Dermis blood vessel endothelial cell (primary cell): ENCODE measurements around the gene CRISPLD2. TPM values are rescaled to one million over a fixed set of nuclear protein-coding genes. Genes with fewer than 3 reads are reported as not detected.
A peak's percentile ranks its signal among the peaks of the same experiment; 100 is the strongest.
"Not testable (repeated sequence)": the region's sequence is repeated elsewhere in the genome, so short reads cannot be mapped to it uniquely, and the experiment has no call there.

Source experiments
- DNase-seq: peaks from one replicate; pipeline ENCODE4 v3.0.0; 2010
- total RNA-seq: library from RNA; depleted of rRNA; stranded (reverse); fragments of >200 nt; gene quantifications from 2 replicates; pipeline ENCODE4 v1.2.3, GENCODE V29; 2014

Gene CRISPLD2
- total RNA-seq, 1 donor from 2014 or later, result 1.0 TPM

DNA sequence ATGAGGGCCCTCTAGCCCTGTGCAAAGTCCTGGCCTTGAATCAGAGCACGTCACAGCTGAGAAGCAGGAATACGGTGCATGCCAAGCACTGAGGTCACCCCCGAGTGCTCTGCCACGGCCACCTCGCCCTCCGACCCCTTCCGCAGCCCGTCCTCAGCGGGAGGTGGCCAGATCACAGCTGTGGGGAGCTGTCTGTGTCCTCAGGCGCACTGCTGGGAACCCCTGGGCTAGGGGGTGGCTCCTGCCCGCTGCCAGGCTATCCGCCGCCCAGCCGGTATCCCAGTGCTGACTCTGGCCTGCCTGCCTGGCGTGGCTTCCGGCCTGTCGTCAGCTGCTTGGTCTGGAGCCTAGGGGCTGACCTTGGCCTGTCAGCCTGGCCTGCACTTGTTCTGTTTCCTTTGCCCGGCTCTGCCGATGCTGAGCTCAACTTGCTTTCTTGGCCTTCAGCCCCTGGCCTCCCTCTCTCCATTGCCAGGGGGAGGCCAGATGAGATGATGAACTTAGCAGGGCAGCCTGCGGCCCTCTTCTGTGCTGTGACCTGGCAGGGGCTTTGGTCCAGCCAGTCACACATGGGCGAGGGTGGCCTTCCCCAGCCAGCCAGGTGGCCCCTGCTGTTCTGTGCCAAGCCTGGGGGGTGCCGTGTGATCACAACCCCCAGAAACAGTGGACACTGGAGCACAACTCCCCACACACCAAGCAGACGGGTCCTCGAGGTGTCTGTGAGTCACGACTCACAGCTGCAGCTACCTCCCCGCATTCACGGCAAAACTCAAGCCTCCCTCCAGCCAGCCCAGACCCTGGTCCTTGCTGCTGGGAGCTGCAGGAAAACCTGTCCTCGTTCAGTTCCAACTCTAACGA is 114.2 kb downstream of the CRISPLD2 start:
- DNase-seq, result peak; percentile 16

GRCh38 chr16:84937196-84938005 is 117.6 kb downstream of the CRISPLD2 start:
- no peak for DNase-seq

DNA sequence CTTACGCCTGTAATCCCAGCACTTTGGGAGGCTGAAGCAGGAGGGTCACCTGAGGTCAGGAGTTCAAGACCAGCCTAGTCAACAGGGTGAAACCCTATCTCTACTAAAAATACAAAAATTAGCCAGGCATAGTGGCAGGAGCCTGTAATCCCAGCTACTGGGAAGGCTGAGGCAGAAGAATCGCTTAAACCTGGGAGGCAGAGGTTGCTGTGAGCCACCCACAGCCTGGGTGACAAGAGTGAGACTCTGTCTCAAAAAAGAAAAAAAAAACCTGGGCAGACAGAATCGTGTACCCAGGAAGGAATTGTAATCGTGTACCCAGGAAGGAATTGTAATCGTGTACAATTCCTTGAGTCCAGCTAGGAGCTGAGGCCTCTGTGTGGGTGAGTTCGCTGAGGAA is 118.8 kb downstream of the CRISPLD2 start:
- not testable (repeated sequence) for DNase-seq

- no peak for DNase-seq
These were observed 121.1 kb downstream of the CRISPLD2 start for GRCh38 chr16:84940670-84941551.

- no peak for DNase-seq
These were observed 122.1 kb downstream of the CRISPLD2 start for GRCh38 chr16:84941921-84942320.

GRCh38 chr16:84942786-84943185 is 123.0 kb downstream of the CRISPLD2 start:
- no peak for DNase-seq

DNA sequence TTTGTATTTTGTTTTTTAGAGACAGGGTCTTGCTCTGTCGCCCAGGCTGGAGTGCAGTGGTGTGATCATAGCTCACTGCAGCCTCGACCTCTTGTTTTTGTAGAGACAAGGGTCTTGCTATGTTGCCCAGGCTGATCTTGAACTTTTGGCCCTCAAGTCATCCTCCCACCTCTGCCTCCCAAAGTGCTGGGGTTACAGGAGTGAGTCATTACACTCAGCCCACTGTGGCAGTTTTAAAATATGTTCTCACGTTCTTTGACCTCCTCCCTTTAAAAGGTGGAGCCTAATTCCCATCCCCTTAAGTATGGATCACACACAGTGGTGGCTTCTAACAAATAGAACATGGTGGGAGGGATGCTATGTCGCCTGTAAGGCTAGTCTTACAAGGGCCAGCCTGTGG is 123.8 kb downstream of the CRISPLD2 start:
- DNase-seq, result no peak

GRCh38 chr16:84947022-84947421 is 127.2 kb downstream of the CRISPLD2 start:
- peak; percentile 19 for DNase-seq

DNA sequence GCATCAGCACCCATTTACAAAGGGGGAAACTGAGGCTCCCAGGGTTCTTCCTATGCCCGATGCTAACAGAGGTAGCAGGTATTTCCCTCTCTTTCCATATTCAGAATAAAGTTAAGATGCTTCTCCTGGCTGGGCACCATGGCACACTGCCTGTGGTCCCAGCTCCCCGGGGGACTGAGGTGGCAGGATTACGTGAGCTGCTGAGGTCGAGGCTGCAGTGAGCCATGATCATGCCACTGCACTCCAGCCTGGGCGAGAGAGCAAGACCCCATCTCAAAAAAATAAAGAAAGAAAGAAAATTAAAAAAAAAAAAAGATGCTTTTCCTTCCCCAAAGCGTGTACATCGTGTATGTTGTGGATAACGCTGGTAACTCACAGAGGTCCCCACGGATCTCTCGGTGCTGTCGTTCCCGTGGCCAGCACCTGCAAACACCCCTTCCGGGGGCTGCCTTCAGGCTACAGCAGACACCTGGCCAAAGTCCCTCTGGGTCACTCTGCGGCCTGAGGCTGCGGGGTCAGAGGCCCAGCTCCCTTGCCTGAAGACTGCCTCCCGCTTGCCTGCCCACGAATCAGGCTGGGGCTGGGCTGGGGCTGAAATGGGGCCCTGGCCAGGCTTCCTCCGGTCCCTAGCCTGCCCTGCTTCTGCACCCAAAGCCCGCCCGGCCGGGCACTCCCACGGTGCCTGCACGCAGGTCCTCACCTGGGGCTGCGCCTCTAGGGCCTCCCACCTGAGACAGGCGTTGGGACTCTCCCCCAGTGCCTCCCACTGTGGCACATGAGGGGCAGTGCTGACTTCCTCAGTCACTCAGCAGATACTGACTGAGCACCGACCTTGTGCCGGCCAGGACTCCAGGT is 128.4 kb downstream of the CRISPLD2 start:
- DNase-seq, result no peak

GRCh38 chr16:84948851-84949610 is 129.2 kb downstream of the CRISPLD2 start:
- DNase-seq, result no peak

DNA sequence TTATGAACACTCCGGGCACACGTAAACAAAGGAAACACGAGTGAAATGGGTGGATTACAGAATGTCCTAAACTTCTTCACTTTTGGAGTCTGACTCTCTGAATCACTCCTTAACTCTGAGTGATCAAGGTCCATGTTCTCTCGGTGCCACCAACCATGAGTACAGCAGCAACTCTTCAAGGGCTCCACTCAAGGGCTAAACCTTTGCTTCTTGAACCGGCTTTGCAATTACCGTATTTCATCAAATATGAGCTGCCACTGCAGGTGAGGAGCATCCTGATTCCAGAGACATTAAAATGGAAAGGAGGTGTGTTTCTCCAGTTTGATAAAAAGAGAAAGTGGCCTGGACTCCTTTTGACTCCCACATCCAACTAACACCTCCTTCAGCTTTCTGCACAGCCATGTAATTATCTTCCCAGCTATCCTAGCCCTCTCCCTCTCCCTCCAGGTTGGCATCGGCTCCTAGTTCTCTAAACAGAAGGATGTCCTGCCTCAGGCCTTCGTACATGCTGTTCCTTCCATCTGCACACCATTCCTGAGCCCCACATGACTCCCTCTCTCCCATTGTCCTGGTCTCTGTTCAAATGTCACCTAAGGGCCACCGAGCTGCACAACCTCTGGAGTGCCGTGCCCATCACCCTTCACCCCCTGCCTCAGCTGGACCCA is 130.1 kb downstream of the CRISPLD2 start:
- DNase-seq, result no peak

DNA sequence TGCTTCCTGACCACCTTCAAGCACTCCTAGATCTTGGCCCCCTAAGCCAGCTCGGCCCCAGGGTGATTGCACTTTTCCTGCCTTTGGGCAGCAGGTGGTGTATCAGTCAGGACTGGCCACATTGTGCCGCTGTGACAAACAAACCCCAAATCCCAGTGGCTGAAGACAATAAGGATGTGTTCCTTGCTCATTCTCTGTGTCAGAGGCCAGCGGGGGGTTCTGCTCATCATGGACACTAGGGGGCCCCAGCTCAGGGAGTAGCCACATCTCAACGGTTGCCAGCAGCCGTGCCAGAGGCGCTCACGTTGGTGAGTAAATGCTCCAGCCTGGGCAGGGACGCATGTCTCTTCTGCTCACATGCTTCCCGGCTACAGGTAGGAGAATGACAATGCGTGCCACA is 131.1 kb downstream of the CRISPLD2 start:
- peak; percentile 41 for DNase-seq

GRCh38 chr16:84952335-84953189 is 132.8 kb downstream of the CRISPLD2 start:
- peak; percentile 91 for DNase-seq

DNA sequence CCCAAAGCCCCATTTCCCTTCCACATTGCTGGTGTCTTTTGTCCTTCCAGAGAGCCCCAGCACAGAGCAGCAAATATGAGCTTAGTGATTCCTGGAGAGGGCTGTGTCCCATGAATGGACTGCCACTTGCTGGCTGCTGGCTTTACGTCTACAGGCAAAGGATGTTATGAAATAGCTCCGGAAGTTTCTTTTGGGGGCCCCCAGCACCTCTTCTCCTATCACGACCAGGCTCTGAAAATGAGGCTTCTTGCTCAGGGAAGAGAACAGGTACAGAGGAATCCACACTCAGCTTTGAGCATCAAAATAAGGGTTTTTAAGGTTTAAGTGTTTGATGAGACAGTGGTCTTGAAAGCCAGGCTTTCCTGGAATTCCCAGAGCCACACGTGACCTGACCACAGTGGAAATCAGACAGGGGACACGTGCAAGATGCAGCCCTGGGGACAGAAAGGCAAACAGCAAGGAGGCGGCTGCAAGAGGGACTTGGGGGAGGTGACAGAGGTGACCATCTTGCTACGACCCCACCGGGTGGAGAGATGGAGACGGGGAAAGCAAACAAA is 133.5 kb downstream of the CRISPLD2 start:
- no peak for DNase-seq

- no peak for DNase-seq
These were observed 135.6 kb downstream of the CRISPLD2 start for GRCh38 chr16:84955427-84955826.

- no peak for DNase-seq
These were observed 137.4 kb downstream of the CRISPLD2 start for GRCh38 chr16:84957192-84957591.

GRCh38 chr16:84957792-84958191 is 138.0 kb downstream of the CRISPLD2 start:
- DNase-seq, result no peak
